HepG2 (cell line): Measurements from ENCODE around the gene FAM174C. TPM values are rescaled to one million over a fixed set of nuclear protein-coding genes. Genes with fewer than 3 reads are reported as not detected.
A peak's percentile ranks its signal among the peaks of the same experiment; 100 is the strongest.

ENCODE experiments used
- ARID4A ChIP-seq: sonication (generic); formaldehyde crosslinking; IDR thresholded peaks from 2 replicates; pipeline ENCODE4 v1.5.0; 2020; ENCODE audit warnings: mild to moderate bottlenecking, missing genetic modification reagents, borderline replicate concordance
- CAMTA2 ChIP-seq: sonication (generic); formaldehyde crosslinking; IDR thresholded peaks from 2 replicates; pipeline ENCODE4 v1.4.0; 2020; ENCODE audit warnings: mild to moderate bottlenecking, missing genetic modification reagents, borderline replicate concordance
- GATA4 ChIP-seq: sonication (generic); IDR thresholded peaks from 2 replicates; pipeline ENCODE4 v1.6.1; 2016; ENCODE audit warnings: antibody characterized with exemption, low read depth, borderline replicate concordance
- GMEB1 ChIP-seq: sonication (generic); formaldehyde crosslinking; IDR thresholded peaks from 2 replicates; pipeline ENCODE4 v1.5.1; 2020; ENCODE audit warnings: missing genetic modification reagents, mild to moderate bottlenecking, borderline replicate concordance
- HNRNPH1 ChIP-seq: fragments of 200-400 bp; formaldehyde crosslinking; optimal IDR thresholded peaks from 2 replicates; pipeline ENCODE3; 2017; ENCODE audit warnings: mild to moderate bottlenecking, low read depth, low read length
- HNRNPUL1 ChIP-seq: fragments of 200-400 bp; formaldehyde crosslinking; IDR thresholded peaks from 2 replicates; pipeline ENCODE4 v1.6.1; 2017; ENCODE audit warnings: low read depth, mild to moderate bottlenecking, low read length, moderate library complexity
- NFIB ChIP-seq: sonication (generic); formaldehyde crosslinking; IDR thresholded peaks from 2 replicates; pipeline ENCODE4 v1.9.0; 2021; ENCODE audit warnings: missing genetic modification reagents, mild to moderate bottlenecking, borderline replicate concordance
- ONECUT2 ChIP-seq: sonication (generic); formaldehyde crosslinking; IDR thresholded peaks from 2 replicates; pipeline ENCODE4 v1.4.0; 2020; ENCODE audit warnings: missing genetic modification reagents
- PHB2 ChIP-seq: fragments of 450-650 bp; IDR thresholded peaks from 2 replicates; pipeline ENCODE4 v1.6.1; 2018; ENCODE audit not compliant: partially characterized antibody
- PHF8 ChIP-seq: sonication (generic); formaldehyde crosslinking; IDR thresholded peaks from 2 replicates; pipeline ENCODE4 v1.5.0; 2020; ENCODE audit warnings: missing genetic modification reagents
- SAP130 ChIP-seq: IDR thresholded peaks from 2 replicates; pipeline ENCODE4 v1.6.1; 2016; ENCODE audit warnings: low read depth
- SP140L ChIP-seq: sonication (generic); formaldehyde crosslinking; IDR thresholded peaks from 2 replicates; pipeline ENCODE4 v1.4.0; 2020; ENCODE audit warnings: missing genetic modification reagents, borderline replicate concordance
- SRF ChIP-seq: IDR thresholded peaks from 2 replicates; pipeline ENCODE4 v1.6.1; 2011; ENCODE audit warnings: mild to moderate bottlenecking, low read depth, low read length, moderate library complexity
- TFDP2 ChIP-seq: sonication (generic); formaldehyde crosslinking; IDR thresholded peaks from 2 replicates; pipeline ENCODE4 v1.4.0; 2020; ENCODE audit warnings: missing genetic modification reagents
- THAP8 ChIP-seq: sonication (generic); formaldehyde crosslinking; IDR thresholded peaks from 2 replicates; pipeline ENCODE4 v1.5.1; 2020; ENCODE audit warnings: missing genetic modification reagents, mild to moderate bottlenecking, borderline replicate concordance
- TOE1 ChIP-seq: sonication (generic); formaldehyde crosslinking; IDR thresholded peaks from 2 replicates; pipeline ENCODE4 v1.4.0; 2020; ENCODE audit warnings: mild to moderate bottlenecking, missing genetic modification reagents
- XBP1 ChIP-seq: sonication (generic); formaldehyde crosslinking; IDR thresholded peaks from 2 replicates; pipeline ENCODE4 v1.5.0; 2020; ENCODE audit warnings: missing genetic modification reagents
- ZMYM2 ChIP-seq: sonication (generic); formaldehyde crosslinking; IDR thresholded peaks from 2 replicates; pipeline ENCODE4 v1.8.0; 2022; ENCODE audit warnings: mild to moderate bottlenecking, missing genetic modification reagents
- ZNF260 ChIP-seq: sonication (generic); formaldehyde crosslinking; IDR thresholded peaks from 2 replicates; pipeline ENCODE4 v1.4.0; 2020; ENCODE audit warnings: missing genetic modification reagents, low read depth, mild to moderate bottlenecking, borderline replicate concordance
- ZNF350 ChIP-seq: sonication (generic); formaldehyde crosslinking; IDR thresholded peaks from 2 replicates; pipeline ENCODE4 v1.4.0; 2020; ENCODE audit warnings: mild to moderate bottlenecking, low read depth, missing genetic modification reagents, borderline replicate concordance
- ZNF720 ChIP-seq: sonication (generic); formaldehyde crosslinking; IDR thresholded peaks from 2 replicates; pipeline ENCODE4 v1.4.0; 2020; ENCODE audit warnings: missing genetic modification reagents
- ZNF775 ChIP-seq: sonication (generic); formaldehyde crosslinking; IDR thresholded peaks from 2 replicates; pipeline ENCODE4 v1.4.0; 2020; ENCODE audit warnings: missing genetic modification reagents, mild to moderate bottlenecking, moderate library complexity, borderline replicate concordance
- polyA plus RNA-seq, 8 experiments: library from polyadenylated mRNA; depleted of rRNA in 3 of 8; stranded (reverse) in 7 of 8; unstranded in 1 of 8; fragments of >200 nt; fragmentation: Illumina TruSeq in 4 of 8; extraction: Trizol in 4 of 8; gene quantifications; 2 replicates each; pipeline versions ENCODE4 v1.2.1 to v1.2.3, GENCODE V29; 2011 to 2016; ENCODE audit warnings: low read depth in 4 of 8, missing spikeins in 1 of 8, mixed read lengths in 1 of 8; ENCODE audit not compliant: insufficient read depth in 1 of 8
- total RNA-seq, 5 experiments: library from RNA; depleted of rRNA; stranded (reverse); fragments of >200 nt; fragmentation: Illumina TruSeq; extraction: Trizol; gene quantifications; 2 replicates each; pipeline ENCODE4 v1.2.3, GENCODE V29; 2016; ENCODE audit warnings: low read depth in 1 of 5

FAM174C gene
- total and polyA plus RNA-seq, 2 of the 13 experiments (the other 11 are each of a cell fraction or from before 2014, with no cell fraction given), result 19.5 to 31.3 TPM

- TF ChIP-seq TFDP2 (CRISPR knock-in tag) (peak; percentile 28), PHF8 (CRISPR knock-in tag) (no peak; the same call in 1 of the 2 replicates), PHB2 (no peak), NFIB (CRISPR knock-in tag) (no peak), ZNF260 (CRISPR knock-in tag) (no peak), ONECUT2 (CRISPR knock-in tag) (no peak), ZMYM2 (CRISPR knock-in tag) (0 out of 2 replicates have a peak, but pooled peaks have one; percentile 26), ZNF350 (CRISPR knock-in tag) (peak; percentile 55; the same call in 1 of the 2 replicates), GATA4 (no peak), TOE1 (CRISPR knock-in tag) (no peak), GMEB1 (peak; percentile 71; the same call in 1 of the 2 replicates), SAP130 (CRISPR knock-in tag) (peak; percentile 65), SRF (no peak), XBP1 (CRISPR knock-in tag) (no peak), ZNF720 (no peak), ZNF775 (CRISPR knock-in tag) (no peak), SP140L (CRISPR knock-in tag) (no peak), ARID4A (CRISPR knock-in tag) (peak; percentile 79; the same call in 1 of the 2 replicates), CAMTA2 (CRISPR knock-in tag) (0 out of 2 replicates have a peak, but pooled peaks have one; percentile 50), HNRNPH1 (no peak), HNRNPUL1 (no peak), THAP8 (CRISPR knock-in tag) (no peak)
Observed at GRCh38 chr19:1266129-1266915, 9.0 kb upstream of the FAM174C start (continued).
